HG03442 (cell line): Measurements from ENCODE around the gene MYO3B.

ENCODE experiments used
- ATAC-seq: cut with Tn5 transposase; IDR thresholded peaks from one replicate; pipeline ENCODE4 v1.9.1; 2021; ENCODE audit warnings: mild to moderate bottlenecking, moderate library complexity; ENCODE audit not compliant: unreplicated experiment

The MYO3B gene

DNA sequence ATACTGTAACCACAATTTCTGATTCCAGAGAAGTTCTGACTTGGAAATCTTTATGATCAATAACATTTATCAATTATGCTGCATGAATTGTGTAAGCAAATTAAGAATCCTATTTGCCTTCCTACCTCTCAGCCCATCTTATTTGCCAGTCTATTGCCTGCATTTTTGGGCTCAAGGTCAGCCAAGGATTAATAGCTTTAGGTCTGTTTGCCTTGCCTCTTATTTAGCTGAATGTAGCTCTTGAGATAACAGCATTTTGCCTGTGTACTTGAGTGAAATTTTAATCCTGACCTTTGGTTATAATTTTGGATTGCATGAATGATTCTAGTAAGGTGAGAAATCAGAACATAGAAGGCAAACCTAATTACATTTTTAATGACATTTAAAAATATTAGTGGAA lies 51.2 kb downstream of the MYO3B start:
- ATAC-seq: no peak

DNA sequence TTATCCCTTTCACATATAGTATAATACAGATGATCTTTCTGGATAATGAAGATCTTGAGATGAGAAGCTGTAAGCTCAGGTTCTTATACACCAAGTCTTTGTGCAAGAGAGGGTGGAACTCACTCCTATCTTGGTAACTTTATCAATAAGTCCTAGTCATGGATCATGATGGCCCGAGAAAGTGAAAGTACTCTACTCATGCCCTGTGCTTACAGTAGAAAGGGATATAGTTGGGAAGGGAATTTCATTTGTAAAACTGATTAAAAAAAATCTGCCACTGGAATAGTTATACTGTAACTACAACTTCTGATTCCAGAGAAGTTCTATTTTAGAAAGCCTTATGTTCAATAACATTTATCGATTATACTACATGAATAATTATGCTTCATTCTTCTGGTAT lies 51.8 kb downstream of the MYO3B start:
- ATAC-seq: no peak

DNA sequence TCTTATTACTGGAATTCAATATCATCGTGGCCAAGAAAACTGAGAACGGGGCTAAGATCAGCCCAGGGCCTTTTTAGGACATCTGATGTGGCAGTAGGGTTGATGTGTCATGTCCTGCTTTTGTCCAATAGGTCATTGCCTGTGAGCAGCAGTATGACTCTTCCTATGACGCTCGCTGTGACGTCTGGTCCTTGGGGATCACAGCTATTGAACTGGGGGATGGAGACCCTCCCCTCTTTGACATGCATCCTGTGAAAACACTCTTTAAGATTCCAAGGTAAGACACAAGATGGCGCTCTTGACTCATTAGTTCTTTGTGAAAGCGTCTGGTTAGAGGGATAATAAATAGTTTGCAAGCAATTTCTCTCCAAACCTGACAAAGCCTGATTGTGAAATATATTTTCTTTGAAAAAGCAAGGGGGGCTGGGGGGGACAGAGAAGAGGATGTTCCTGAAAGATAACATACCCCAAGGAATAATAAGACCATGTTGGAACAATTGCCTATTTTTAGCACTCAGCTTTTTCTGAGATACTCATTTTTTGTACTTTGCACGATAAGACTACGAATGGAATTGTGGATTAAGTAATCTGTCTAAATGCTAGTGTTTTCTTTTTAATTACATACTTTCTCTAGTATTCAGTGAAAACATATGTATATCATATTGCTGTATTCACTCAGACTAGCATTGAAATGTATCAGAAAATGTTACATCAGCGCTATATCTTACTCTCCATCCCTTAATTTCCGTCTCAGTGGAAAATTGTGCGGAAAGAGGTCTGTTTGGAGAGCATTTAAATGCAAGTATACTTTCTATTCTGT lies 58.1 kb downstream of the MYO3B start:
- no peak for ATAC-seq

DNA sequence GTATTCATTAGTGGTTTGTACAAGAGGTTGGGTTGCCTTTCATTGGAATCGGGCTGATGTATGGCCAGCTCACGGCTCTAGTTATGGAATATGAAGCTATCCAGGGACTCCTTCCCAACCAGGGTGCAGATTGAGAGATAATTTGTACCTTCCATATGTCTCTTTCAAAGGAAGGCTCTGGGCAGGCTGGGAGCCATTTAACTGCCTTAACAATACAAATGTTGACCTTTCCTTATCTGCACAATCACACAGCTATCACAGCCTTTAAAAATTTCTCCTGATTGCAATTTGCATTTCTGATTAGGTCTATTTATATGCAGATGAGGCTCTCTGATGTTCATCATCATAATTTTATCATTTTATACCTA lies 58.7 kb downstream of the MYO3B start:
- no peak for ATAC-seq

DNA sequence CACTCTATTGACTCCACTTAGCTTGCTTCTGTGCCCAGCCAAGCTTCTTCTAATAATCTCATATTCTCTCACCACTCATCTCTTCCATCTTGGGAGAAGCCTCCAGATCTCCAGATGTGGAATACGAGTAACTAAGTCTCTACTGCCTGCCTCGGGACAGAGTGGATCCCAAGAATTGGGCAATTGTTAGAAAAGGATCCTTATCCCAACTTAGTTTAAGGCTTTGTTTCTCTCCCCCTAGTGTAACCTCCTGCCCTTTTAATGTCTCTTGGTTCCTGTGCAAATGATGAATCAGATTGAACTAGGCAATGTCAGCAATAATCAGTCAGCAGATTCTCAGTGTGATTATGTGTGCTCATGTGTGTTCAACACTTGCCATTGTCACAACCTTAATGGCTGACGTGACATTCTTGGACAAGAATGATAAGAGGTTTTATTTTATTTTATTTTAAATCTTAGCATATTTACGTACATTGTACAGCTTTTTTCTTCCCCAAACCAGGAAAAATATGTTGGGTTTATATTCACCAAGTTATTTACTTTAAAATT lies 59.7 kb downstream of the MYO3B start:
- ATAC-seq: no peak

DNA sequence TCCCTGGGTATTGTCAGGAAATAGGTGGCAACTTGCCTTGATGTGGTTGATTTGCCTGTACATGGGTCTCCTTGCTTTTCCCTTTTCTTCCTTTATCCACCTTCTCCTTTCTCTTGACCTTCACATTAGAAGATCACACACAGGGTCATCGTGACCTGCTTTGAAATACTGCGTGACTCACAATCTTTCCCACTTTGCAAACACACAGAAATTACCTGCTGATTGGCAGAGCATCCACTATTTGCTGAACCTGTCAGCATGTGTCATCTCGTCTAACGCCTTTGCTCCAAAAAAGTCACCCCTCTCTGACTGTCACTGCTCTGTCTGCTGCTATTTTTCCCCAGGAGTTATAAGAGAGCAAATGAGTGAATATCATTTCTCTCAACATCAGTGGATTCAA lies 60.8 kb downstream of the MYO3B start:
- no peak for ATAC-seq

- no peak for ATAC-seq
These were observed 62.7 kb downstream of the MYO3B start for GRCh38 chr2:170240629-170241028.

DNA sequence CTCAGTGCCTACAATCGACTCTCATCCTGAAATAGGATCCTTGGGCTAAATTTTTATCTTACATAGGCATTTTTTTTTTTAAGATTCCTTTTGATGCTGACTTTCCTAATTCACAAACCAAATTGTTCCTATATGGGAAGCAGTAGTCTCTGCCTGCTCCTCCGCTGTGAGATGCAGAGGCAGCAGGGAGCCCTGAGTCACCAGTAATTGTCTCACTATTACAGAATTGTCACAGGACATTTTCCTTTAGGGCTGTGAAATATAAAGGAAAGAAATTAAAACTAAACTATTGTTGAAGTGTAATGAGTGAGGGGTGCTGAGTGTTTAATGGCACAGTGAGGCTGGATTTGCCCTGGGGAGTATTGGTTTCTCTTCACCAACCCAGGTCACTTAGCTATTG lies 63.8 kb downstream of the MYO3B start:
- ATAC-seq: no peak

DNA sequence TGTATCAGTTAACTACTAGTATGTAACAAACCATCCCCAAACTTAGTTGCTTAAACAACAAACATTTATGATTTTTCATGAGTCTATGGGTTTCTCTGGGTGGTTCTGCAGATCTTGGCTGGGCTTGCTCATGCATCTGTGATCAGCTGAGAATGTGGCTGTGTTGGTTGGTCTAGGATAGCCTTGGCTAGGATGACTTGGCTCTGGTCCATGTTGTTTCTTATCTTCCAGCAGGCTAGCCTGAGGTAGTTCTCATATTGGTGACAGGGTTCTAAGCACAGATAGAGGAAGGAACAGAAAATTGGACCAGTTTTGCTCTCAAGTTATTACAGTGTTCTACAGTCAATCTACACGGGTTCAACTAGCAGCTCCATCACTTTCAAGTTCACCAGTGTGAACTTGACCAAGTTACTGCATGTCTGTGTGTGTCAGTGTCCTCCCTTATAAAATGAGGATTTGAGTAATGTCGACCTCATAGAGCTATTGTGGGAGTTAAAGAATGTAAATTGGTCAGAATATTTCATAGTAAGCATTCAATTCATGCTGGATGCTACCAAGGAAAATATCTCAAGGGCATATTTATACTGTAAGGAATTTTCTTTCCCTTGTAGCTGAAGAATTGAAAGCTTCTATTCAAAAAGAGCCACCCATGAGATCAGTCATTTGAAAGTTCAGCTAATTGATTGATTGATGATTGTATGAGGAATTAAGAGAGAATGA lies 65.3 kb downstream of the MYO3B start:
- no peak for ATAC-seq

DNA sequence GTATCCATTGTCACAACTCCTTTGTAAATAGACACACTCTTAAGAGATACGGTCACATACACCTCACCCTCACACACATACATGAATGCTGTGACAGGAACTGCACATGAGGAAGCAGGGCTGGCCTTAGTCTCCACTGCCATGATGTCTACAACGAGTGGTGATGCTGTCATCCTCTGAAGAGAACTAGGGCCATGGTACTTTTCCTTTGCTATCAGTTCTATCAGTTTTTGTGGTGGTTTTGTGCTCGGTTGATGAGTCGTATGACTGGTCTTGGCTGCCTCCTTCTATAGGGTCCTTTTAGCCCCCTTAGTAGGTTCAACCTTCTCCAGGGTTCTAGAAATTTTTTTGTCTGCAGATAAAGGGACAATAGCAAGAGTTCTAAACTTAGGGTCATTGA lies 66.0 kb downstream of the MYO3B start:
- no peak for ATAC-seq

GRCh38 chr2:170244555-170244954 lies 66.6 kb downstream of the MYO3B start:
- ATAC-seq: no peak

DNA sequence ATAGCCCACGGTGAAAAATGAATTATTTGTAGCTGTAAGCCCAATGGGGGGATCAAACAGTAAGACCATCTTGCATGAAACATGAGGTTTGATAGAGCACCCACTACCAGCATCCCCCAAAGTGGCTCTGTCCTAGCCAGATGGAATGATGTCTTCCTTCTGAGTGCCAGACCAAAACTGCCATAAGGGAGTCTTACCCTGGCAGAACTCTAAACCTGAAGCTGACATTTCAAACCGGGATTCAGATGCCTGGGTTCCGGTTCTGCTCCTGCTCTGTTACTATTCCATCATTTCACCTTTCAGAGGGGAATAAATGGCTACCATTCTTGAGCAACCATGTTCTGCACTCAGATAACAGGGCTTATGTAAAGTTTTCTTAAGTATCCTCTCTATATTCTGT lies 67.4 kb downstream of the MYO3B start:
- ATAC-seq: no peak

DNA sequence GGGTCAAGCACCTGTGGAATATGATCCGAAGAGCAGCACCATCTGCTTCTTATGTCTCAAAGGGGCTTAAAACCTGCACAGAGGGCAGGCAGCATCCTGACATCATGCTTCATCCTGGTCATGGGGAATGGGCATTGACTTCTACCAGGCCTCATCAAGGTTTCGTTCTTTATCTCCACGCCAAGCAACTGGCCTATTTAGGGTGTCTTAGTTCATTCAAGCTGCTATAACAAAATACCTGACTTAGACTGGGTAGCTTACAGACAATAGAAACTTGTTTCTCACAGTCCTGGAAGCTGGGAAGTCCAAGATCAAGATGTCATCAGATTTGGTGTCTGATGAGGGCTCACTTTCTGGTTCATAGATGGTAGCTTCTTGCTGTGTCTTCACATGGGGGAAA lies 69.4 kb downstream of the MYO3B start:
- ATAC-seq: no peak

GRCh38 chr2:170247882-170248393 lies 70.0 kb downstream of the MYO3B start:
- ATAC-seq: no peak

DNA sequence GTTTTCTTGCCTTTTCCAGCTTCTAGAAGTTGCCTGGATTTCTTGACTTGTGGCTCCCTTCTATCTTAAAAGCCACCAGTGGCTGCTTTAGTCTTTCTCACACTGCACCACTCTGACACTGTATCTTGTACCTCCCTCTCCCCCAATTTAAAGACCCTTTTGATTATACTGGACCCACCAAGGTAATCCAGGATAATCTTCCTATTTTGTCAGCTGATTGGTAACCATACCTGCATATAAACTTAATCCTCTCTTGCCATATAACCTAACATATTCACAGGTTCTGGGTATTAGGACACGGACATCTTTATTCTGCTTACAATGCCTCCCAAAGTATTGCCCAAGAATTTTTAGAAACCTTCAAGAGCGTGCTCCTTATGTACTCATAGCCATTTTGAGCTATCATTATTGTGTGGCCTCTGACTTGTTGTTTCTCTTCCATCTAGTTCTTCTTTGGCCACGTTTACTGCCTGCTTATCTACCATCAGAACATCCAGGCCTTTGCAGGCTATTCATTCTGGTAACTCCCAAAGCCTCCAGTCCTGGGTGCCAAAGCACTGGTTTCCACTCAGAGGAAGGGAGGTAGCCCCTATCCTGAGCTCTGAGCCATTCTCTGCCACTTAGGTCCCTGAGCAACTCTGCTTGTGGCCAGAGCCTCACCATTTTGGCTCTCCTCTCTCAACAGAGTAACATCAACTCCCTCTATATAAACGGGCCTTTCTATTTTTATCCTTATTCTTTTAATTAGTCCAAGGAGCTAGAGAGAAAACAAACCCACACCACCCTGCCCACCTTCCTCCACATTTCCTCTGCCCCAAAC lies 70.8 kb downstream of the MYO3B start:
- ATAC-seq: no peak

GRCh38 chr2:170249761-170250160 lies 71.8 kb downstream of the MYO3B start:
- no peak for ATAC-seq

- no peak for ATAC-seq
These were observed 72.6 kb downstream of the MYO3B start for GRCh38 chr2:170250584-170250983.

DNA sequence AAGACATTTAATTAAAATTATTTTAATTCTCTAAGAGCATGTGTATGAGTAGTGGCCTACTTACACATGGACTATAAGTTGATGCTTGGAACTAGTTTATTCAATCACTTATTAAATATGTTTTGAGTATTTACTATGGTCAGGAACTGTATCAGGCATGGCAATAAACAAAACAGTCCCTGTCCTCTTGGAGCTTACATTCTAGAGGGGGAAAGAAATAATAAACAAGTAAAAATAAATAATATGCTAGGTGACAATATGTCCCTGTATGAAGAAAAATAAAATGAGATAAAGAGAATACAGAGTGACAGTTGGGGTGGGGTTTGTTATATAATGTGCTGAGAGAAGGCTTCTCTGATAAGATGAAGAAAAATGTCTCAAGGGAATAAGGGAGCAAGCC lies 74.5 kb downstream of the MYO3B start:
- ATAC-seq: no peak

DNA sequence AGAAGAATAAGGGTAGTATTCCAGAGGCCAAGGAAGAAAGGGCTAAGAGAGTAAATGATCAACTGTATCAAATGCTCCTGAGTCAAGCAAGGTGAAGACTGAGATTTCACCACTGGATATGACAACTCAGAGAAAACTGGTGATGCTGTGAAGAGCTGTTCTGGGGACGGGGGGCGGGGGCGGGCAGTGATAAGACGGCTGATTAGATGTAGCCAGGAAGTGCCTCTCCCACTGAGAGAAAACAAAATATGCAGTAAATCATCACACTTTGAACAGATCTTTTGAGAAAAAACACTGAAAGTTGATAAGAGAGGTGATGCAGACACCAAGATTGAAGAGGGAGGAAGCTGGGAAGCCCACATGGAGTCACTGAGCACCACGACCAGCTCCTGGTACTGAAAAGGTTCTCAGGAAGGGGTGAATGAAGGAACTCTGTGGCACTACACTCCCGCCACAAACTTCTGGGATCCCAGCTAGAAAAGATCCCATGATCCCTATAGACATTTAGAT lies 75.8 kb downstream of the MYO3B start:
- ATAC-seq: no peak

DNA sequence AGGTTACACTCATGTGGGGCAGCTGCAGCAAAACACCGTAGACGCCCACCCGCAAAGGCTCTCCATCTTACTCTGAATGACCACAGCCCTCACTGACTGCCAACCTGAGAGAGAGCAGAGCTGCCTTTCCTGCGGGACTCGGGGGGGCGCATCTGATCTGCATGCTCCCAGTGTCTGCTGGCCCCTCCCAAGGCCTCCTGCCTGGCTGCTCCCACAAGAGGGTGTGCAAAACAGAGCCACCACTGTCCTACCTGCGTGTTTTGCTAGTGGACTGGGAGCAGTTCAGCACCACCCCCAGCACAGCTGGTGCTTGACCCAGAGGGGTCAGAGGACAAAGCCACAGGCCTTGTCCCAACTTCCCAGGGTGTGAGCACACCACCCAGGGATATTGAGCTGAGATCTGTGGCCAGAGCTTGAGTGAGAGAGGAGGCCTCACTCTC lies 76.4 kb downstream of the MYO3B start:
- no peak for ATAC-seq

DNA sequence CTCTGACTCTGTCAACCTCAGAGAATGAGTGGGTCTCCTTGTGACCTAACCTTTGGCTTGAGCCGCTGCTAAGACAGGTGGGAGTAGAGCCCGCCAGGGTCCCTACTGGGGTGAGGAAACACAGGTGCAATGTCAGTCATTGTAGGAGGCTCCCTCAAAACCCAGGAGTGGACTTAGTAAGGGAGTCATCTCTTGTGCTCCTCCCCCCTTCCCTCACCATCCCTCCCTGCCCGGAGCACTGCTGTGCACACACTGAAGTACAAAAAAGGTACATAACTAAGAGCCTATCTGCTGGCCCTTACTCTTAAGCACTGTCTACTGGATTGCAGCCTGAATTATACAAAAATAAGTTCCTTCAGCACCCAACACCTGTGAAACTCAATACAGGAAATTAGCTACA lies 77.2 kb downstream of the MYO3B start:
- no peak for ATAC-seq
